BJ (cell line): ENCODE data around the gene KCTD16. TPM values are rescaled to one million over a fixed set of nuclear protein-coding genes. Genes with fewer than 3 reads are reported as not detected.

Experiments
- CTCF ChIA-PET: fragments of 350-600 bp; formaldehyde crosslinking; extraction: SDS; loops from one replicate; lab custom pipeline; 2021; ENCODE audit warnings: antibody characterized with exemption, inconsistent platforms; lab: Yijun Ruan, JAX
- POLR2A ChIA-PET: fragments of 300-600 bp; sonication (Branson Sonifier 250); formaldehyde crosslinking; extraction: SDS; loops from one replicate; lab custom pipeline; 2021; ENCODE audit warnings: antibody characterized with exemption; lab: Charles Lee
- DNase-seq: peaks from one replicate; pipeline ENCODE4 v3.0.0-alpha.2; 2011; ENCODE audit warnings: low read depth
- H3K27me3 ChIP-seq: 2 replicates; pipeline ENCODE4 v1.6.0; 2011; ENCODE audit warnings: low read length; ENCODE audit not compliant: control insufficient read depth, insufficient read depth
- H3K36me3 ChIP-seq: 2 replicates; pipeline ENCODE4 v1.5.1; 2011; ENCODE audit warnings: low read length; ENCODE audit not compliant: control insufficient read depth, insufficient read depth
- H3K4me3 ChIP-seq: 2 replicates; pipeline ENCODE4 v1.5.1; 2011; ENCODE audit warnings: low read depth, mild to moderate bottlenecking, control low read depth, low read length
- CTCF ChIP-seq: IDR thresholded peaks from 2 replicates; pipeline ENCODE4 v1.5.1; 2011; ENCODE audit warnings: low read depth, mild to moderate bottlenecking, control low read depth, inconsistent platforms, low read length, moderate library complexity; ENCODE audit not compliant: insufficient read depth
- polyA plus RNA-seq: library from polyadenylated mRNA; depleted of rRNA; stranded (reverse); fragments of >200 nt; gene quantifications from 2 replicates; pipeline ENCODE4 v1.2.3, GENCODE V29; 2011

Gene KCTD16
- polyA plus RNA-seq, 1 experiment = 1.7 TPM

- ChIA-PET CTCF (no interaction called here), POLR2A (no interaction called here)
- TF ChIP-seq CTCF = no peak
- no peaks in the 10 kb centered on the region for H3K27me3 ChIP-seq
- H3K36me3 ChIP-seq = no peaks in the 10 kb centered on the region
- no peak overlapping the region for H3K4me3 ChIP-seq
- no peak for DNase-seq
These were observed 65.8 kb downstream of the KCTD16 start for GRCh38 chr5:144236499-144236898.

- TF ChIP-seq CTCF = no peak
- no peaks in the 10 kb centered on the region for H3K27me3 ChIP-seq
- ChIA-PET POLR2A (no interaction called here), CTCF (no interaction called here)
- no peak overlapping the region for H3K4me3 ChIP-seq
- DNase-seq = no peak
- no peaks in the 10 kb centered on the region for H3K36me3 ChIP-seq
These were observed 67.2 kb downstream of the KCTD16 start for GRCh38 chr5:144237851-144238250.

GRCh38 chr5:144247131-144247530, 76.5 kb downstream of the KCTD16 start:
- no peaks in the 10 kb centered on the region for H3K36me3 ChIP-seq
- no peaks in the 10 kb centered on the region for H3K27me3 ChIP-seq
- CTCF ChIA-PET = no interaction called here
- POLR2A ChIA-PET = no interaction called here
- no peak for DNase-seq
- no peak for TF ChIP-seq CTCF
- no peak overlapping the region for H3K4me3 ChIP-seq

GRCh38 chr5:144248015-144248414, 77.3 kb downstream of the KCTD16 start:
- Histone ChIP-seq H3K36me3 (no peaks in the 10 kb centered on the region), H3K4me3 (no peak overlapping the region), H3K27me3 (no peaks in the 10 kb centered on the region)
- ChIA-PET CTCF (interaction anchor here (0.7 kb wide), 1 partner anchor 42 kb away, joined by 3 read pairs; no protein-coding TSS in a partner anchor), POLR2A (no interaction called here)
- DNase-seq = no peak
- TF ChIP-seq CTCF = no peak

GRCh38 chr5:144249755-144250464, 79.2 kb downstream of the KCTD16 start:
- no peaks in the 10 kb centered on the region for H3K27me3 ChIP-seq
- no peak for DNase-seq
- ChIA-PET CTCF (interaction anchor here (1.4 kb wide), 1 partner anchor 10 kb away, joined by 3 read pairs; no protein-coding TSS in a partner anchor), POLR2A (no interaction called here)
- no peaks in the 10 kb centered on the region for H3K36me3 ChIP-seq
- TF ChIP-seq CTCF = no peak
- no peak overlapping the region for H3K4me3 ChIP-seq
